IMR-90 (cell line): ENCODE results near the gene TDP2. TPM values are rescaled to one million over a fixed set of nuclear protein-coding genes. Genes with fewer than 3 reads are reported as not detected.
A peak's percentile ranks its signal among the peaks of the same experiment; 100 is the strongest.
"Not testable (repeated sequence)": the region's sequence is repeated elsewhere in the genome, so short reads cannot be mapped to it uniquely, and the experiment has no call there.

Source experiments
- ATAC-seq: fragments of 200-7000 bp; cut with Tn5 transposase; 2 replicates; pipeline ENCODE4 v1.9.1; 2020; ENCODE audit warnings: low read depth, mild to moderate bottlenecking, moderate library complexity
- BruUV-seq: library from RNA; stranded (reverse); fragments of 400-500 nt; replicated peaks from 2 replicates; lab custom pipeline; 2021; lab: Mats Ljungman, UMichigan
- CTCF ChIA-PET: fragments of 300-600 bp; formaldehyde crosslinking; extraction: SDS; loops from one replicate; lab custom pipeline; 2021; ENCODE audit warnings: antibody characterized with exemption; lab: Yijun Ruan, JAX
- POLR2A ChIA-PET: fragments of 300-600 bp; sonication (Branson Sonifier 250); formaldehyde crosslinking; loops from one replicate; lab custom pipeline; 2022; ENCODE audit warnings: antibody characterized with exemption; ENCODE audit not compliant: unreplicated experiment; lab: Charles Lee
- DNase-seq: peaks from one replicate; pipeline ENCODE4 v3.0.0; 2013
- H2AFZ ChIP-seq: replicated peaks from 2 replicates; pipeline ENCODE3; 2013; ENCODE audit warnings: low read length, mild to moderate bottlenecking; ENCODE audit not compliant: poor library complexity
- H2AK5ac ChIP-seq: 2 replicates; pipeline ENCODE4 v1.6.1; 2013; ENCODE audit warnings: low read depth, low read length, inconsistent platforms
- H2AK9ac ChIP-seq: replicated peaks from 2 replicates; pipeline ENCODE3; 2013; ENCODE audit warnings: mild to moderate bottlenecking, low read depth, low read length, moderate library complexity; ENCODE audit not compliant: poor library complexity
- H2BK120ac ChIP-seq: 2 replicates; pipeline ENCODE4 v1.6.1; 2013; ENCODE audit warnings: low read depth, low read length, inconsistent platforms
- H2BK15ac ChIP-seq: 3 replicates; pipeline ENCODE4 v1.6.1; 2013; ENCODE audit warnings: low read depth, low read length, inconsistent platforms
- H2BK20ac ChIP-seq: 2 replicates; pipeline ENCODE4 v1.6.1; 2013; ENCODE audit warnings: low read depth, mild to moderate bottlenecking, inconsistent platforms, low read length, moderate library complexity
- H2BK5ac ChIP-seq: 2 replicates; pipeline ENCODE4 v1.6.1; 2013; ENCODE audit warnings: mild to moderate bottlenecking, low read depth, low read length, inconsistent platforms; ENCODE audit not compliant: poor library complexity, severe bottlenecking
- H3K14ac ChIP-seq: replicated peaks from 2 replicates; pipeline ENCODE4 v1.6.1; 2013; ENCODE audit warnings: low read depth, low read length, inconsistent platforms
- H3K18ac ChIP-seq: 2 replicates; pipeline ENCODE4 v1.6.1; 2013; ENCODE audit warnings: low read depth, low read length, control low read depth
- H3K23ac ChIP-seq: 2 replicates; pipeline ENCODE4 v1.6.1; 2013; ENCODE audit warnings: low read depth, low read length, inconsistent platforms
- H3K27ac ChIP-seq: 2 replicates; pipeline ENCODE4 v1.5.1; 2013; ENCODE audit warnings: mild to moderate bottlenecking, control low read depth, low read length; ENCODE audit not compliant: insufficient read depth
- H3K27me3 ChIP-seq: 2 replicates; pipeline ENCODE4 v1.6.1; 2013; ENCODE audit warnings: low read length; ENCODE audit not compliant: control insufficient read depth, insufficient read depth
- H3K36me3 ChIP-seq: 2 replicates; pipeline ENCODE4 v1.6.1; 2013; ENCODE audit warnings: low read length, mixed read lengths; ENCODE audit not compliant: control insufficient read depth, insufficient read depth
- H3K4ac ChIP-seq: 2 replicates; pipeline ENCODE4 v1.6.1; 2013; ENCODE audit warnings: low read depth, low read length, inconsistent platforms
- H3K4me1 ChIP-seq: 2 replicates; pipeline ENCODE4 v1.6.1; 2013; ENCODE audit warnings: low read length, mixed read lengths; ENCODE audit not compliant: control insufficient read depth, insufficient read depth
- H3K4me2 ChIP-seq: 2 replicates; pipeline ENCODE4 v1.6.1; 2013; ENCODE audit warnings: low read depth, mild to moderate bottlenecking, control low read depth, low read length, moderate library complexity
- H3K4me3 ChIP-seq: 2 replicates; pipeline ENCODE4 v1.5.1; 2013; ENCODE audit warnings: low read depth, mild to moderate bottlenecking, control low read depth, low read length, moderate library complexity; ENCODE audit not compliant: insufficient read depth
- H3K56ac ChIP-seq: 2 replicates; pipeline ENCODE4 v1.6.1; 2013; ENCODE audit warnings: low read length, inconsistent platforms; ENCODE audit not compliant: insufficient read depth; ENCODE audit errors: extremely low read depth
- H3K79me1 ChIP-seq, 2 experiments: 2 replicates each; pipeline ENCODE4 v1.6.1; 2013; ENCODE audit warnings: low read length in 2 of 2, inconsistent platforms in 1 of 2, low read depth in 1 of 2
- H3K9ac ChIP-seq: 2 replicates; pipeline ENCODE4 v1.6.1; 2013; ENCODE audit warnings: low read depth, low read length, control low read depth
- H3K9me1 ChIP-seq: 2 replicates; pipeline ENCODE4 v1.6.1; 2013; ENCODE audit warnings: low read length, inconsistent platforms; ENCODE audit not compliant: insufficient read depth
- H3K9me3 ChIP-seq: 2 replicates; pipeline ENCODE4 v1.6.1; 2013; ENCODE audit warnings: low read length; ENCODE audit not compliant: control insufficient read depth, insufficient read depth
- H4K20me1 ChIP-seq: 2 replicates; pipeline ENCODE4 v1.6.1; 2013; ENCODE audit warnings: low read length, inconsistent platforms; ENCODE audit not compliant: insufficient read depth
- H4K5ac ChIP-seq: 2 replicates; pipeline ENCODE4 v1.6.1; 2013; ENCODE audit warnings: mild to moderate bottlenecking, low read depth, low read length, control low read depth
- H4K8ac ChIP-seq, 2 experiments: 2 replicates each; pipeline ENCODE4 v1.6.1; 2013; ENCODE audit warnings: low read depth in 2 of 2, low read length in 2 of 2, control low read depth in 1 of 2, inconsistent platforms in 1 of 2
- H4K91ac ChIP-seq: 2 replicates; pipeline ENCODE4 v1.6.1; 2013; ENCODE audit warnings: low read depth, low read length, inconsistent platforms; ENCODE audit not compliant: insufficient read depth
- RAD21 ChIP-seq: IDR thresholded peaks from 2 replicates; pipeline ENCODE4 v1.6.1; 2012; ENCODE audit warnings: low read length, improper control_type of control experiment
- SMC3 ChIP-seq: fragments of 150-350 bp; IDR thresholded peaks from 2 replicates; pipeline ENCODE4 v1.6.1; 2016; ENCODE audit warnings: low read depth, mild to moderate bottlenecking, antibody characterized with exemption, low read length, moderate library complexity
- WGBS, 2 experiments: methylation state at CpG; one replicate each; pipeline versions ENCODE4 v1.1.5 to v1.1.7; 2013; ENCODE audit warnings: missing lambda C conversion rate in 2 of 2; ENCODE audit not compliant: insufficient read length in 1 of 2; ENCODE audit errors: extremely low coverage in 2 of 2; 5-methylcytosine and 5-hydroxymethylcytosine counted together
- dilution Hi-C: fragments of 300-500 bp; cut with HindIII; formaldehyde crosslinking; loops from one replicate; pipeline ENCODE4 v1.14.3; 2018; ENCODE audit warnings: low sequenced_read_pairs; ENCODE audit not compliant: unreplicated experiment
- in situ Hi-C: fragments of 300-500 bp; cut with MboI; formaldehyde crosslinking; loops from 3 replicates; pipeline ENCODE4 v1.14.3; 2019; ENCODE audit warnings: low sequenced_read_pairs, inconsistent platforms, mixed read lengths
- intact Hi-C: fragments of 100-400 bp; cut with micrococcal nuclease; formaldehyde crosslinking; loops from 2 replicates; pipeline ENCODE4 v1.10.0; 2022
- polyA plus RNA-seq, 3 experiments: library from polyadenylated mRNA; depleted of rRNA; stranded (reverse); fragments of >200 nt; gene quantifications; 2 replicates each; pipeline ENCODE4 v1.2.3, GENCODE V29; 2012; ENCODE audit warnings: low replicate concordance in 1 of 3
- total RNA-seq: library from RNA; depleted of rRNA; stranded (reverse); fragments of >200 nt; gene quantifications from 2 replicates; pipeline ENCODE4 v1.2.3, GENCODE V29; 2012
- TF ChIP-seq, protein P1 (sequence below): conservative IDR thresholded peaks from 2 replicates; pipeline ENCODE4 v1.5.1; 2012; ENCODE audit warnings: mild to moderate bottlenecking, low read depth, low read length, improper control_type of control experiment

The TDP2 gene
- total and polyA plus RNA-seq, 2 of the 4 experiments (the other 2 are of a cell fraction), result 13.6 to 22.8 TPM

DNA sequence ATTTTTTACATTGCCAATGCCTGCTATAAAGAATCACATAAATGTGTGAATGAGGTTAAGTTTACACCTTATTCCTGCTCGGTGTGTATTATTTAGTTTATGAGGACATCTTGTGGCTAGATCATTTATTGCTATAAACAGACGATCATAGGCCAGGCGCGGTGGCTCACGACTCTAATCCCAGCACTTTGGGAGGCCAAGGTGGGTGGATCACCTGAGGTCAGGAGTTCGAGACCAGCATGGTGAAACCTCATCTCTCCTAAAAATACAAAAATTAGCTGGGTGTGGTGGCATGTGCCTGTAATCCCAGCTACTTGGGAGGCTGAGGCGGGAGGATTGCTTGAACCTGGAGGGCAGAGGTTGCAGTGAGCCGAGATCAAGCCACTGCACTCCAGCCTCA, 28.9 kb upstream of the TDP2 start:
- H2BK15ac ChIP-seq, H3K79me1 ChIP-seq, H3K27me3 ChIP-seq, H4K91ac ChIP-seq, H3K4ac ChIP-seq, H2AK9ac ChIP-seq, H3K4me2 ChIP-seq, H3K9me3 ChIP-seq, H4K8ac ChIP-seq, H3K4me3 ChIP-seq, H3K9ac ChIP-seq, H3K14ac ChIP-seq, H3K18ac ChIP-seq, H4K5ac ChIP-seq, H2AFZ ChIP-seq, H3K9me1 ChIP-seq, dilution Hi-C loops, BruUV-seq, H2BK20ac ChIP-seq, H2BK120ac ChIP-seq, POLR2A ChIA-PET, H3K23ac ChIP-seq, H2BK5ac ChIP-seq, H3K36me3 ChIP-seq, H4K20me1 ChIP-seq, H3K27ac ChIP-seq, H3K4me1 ChIP-seq, H2AK5ac ChIP-seq, H3K56ac ChIP-seq: not testable (repeated sequence)
- ATAC-seq (peak; percentile 78), DNase-seq (peak; percentile 31)
- in situ Hi-C loops (loop anchor here (5.0 to 10.0 kb wide), 2 partner anchors 113 to 261 kb away; no protein-coding TSS in a partner anchor), intact Hi-C loops (loop anchor here (1.0 to 10.0 kb wide), 4 partner anchors 114 to 411 kb away; no protein-coding TSS in a partner anchor)
- WGBS, 2 experiments, result 59% methylated on average over 5 of the region's 8 CpGs; no CpG with 5 or more reads in 1 of the 2 experiments
- TF ChIP-seq, protein P1, sequence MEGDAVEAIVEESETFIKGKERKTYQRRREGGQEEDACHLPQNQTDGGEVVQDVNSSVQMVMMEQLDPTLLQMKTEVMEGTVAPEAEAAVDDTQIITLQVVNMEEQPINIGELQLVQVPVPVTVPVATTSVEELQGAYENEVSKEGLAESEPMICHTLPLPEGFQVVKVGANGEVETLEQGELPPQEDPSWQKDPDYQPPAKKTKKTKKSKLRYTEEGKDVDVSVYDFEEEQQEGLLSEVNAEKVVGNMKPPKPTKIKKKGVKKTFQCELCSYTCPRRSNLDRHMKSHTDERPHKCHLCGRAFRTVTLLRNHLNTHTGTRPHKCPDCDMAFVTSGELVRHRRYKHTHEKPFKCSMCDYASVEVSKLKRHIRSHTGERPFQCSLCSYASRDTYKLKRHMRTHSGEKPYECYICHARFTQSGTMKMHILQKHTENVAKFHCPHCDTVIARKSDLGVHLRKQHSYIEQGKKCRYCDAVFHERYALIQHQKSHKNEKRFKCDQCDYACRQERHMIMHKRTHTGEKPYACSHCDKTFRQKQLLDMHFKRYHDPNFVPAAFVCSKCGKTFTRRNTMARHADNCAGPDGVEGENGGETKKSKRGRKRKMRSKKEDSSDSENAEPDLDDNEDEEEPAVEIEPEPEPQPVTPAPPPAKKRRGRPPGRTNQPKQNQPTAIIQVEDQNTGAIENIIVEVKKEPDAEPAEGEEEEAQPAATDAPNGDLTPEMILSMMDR, result peak; percentile 49
- TF ChIP-seq SMC3, result peak; percentile 42; the same call in 1 of the 2 replicates
- TF ChIP-seq RAD21, result peak; percentile 58
- CTCF ChIA-PET, result interaction anchor here (1.4 kb wide), 1 partner anchor 115 kb away, joined by 4 read pairs; no protein-coding TSS in a partner anchor
